NAMALWA (cell line): ENCODE results near the gene ANO8.
A peak's percentile ranks its signal among the peaks of the same experiment; 100 is the strongest.
"Not testable (repeated sequence)": the region's sequence is repeated elsewhere in the genome, so short reads cannot be mapped to it uniquely, and the experiment has no call there.

ENCODE experiments used
- DNase-seq: peaks from one replicate; pipeline ENCODE4 v3.0.0-alpha.2; 2015; ENCODE audit warnings: low spot score

ANO8 gene

GRCh38 chr19:17309965-17310461 is 24.6 kb downstream of the ANO8 start:
- DNase-seq, result peak; percentile 48

DNA sequence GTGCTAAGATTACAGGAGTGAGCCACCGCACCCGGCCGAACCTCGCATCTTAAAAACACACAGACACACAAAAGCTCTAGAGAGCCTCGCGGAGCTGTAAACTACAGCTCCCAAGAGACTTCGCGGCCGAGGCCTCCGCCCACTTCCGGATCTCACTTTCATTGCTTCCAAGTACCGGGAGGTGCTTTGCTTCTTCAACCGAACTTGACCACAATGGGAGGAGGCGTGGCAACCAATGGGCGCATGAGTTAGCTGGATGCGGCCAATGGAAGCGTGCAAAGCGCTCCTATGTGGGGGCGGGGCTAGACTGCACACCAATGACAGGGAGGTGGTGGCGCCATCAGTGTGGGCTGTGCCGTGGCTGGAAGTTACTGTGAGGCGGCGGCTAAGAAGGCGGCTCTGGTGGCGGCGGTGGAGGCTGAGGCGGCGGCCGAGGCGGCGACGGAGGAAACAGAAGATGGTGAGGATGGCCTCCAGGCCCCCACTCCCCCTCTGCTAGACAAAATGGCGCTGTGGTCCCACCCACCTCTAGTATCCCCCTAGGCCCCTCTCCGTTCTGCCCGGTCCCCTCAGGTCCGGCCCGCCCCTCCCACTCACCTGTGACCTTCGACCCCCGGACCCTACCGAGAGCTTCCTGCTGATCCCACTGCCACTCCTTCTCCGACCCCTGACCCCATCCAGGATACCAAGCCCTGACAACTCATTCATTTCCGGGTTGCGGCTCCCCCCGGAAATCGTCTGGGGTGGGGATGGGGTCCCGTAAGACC is 25.3 kb downstream of the ANO8 start, which contains the start of gene DDA1:
Gene DDA1, plus strand, starts transcription at position 366 of the 767 bp plus-strand sequence. Its CDS starts 92 bp downstream, at position 458.
- peak; percentile 100 for DNase-seq

DNA sequence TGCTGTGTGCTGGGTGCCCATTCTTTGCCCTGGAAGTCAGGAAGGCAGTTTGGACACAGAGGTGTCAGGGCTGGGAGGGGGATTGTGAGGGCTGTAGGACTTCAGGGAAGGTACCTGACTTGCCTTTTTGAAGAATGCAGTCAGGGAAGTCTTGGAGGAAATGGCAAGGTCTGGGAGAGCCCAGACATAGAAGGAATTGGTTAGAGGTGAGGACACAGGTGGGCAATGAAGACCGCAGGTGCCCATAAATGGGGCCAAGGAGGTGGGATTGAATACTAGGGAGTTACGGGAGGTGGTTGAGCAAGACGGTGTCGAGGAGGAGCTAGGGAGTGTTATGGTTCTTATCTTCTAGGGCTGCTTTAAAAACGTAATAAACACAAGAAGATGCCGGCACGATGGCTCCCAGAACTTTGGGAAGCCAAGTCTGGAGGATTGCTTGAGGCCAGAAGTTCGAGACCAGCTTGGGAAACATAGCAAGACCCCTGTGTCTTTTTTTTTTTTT is 26.7 kb downstream of the ANO8 start:
- no peak for DNase-seq

DNA sequence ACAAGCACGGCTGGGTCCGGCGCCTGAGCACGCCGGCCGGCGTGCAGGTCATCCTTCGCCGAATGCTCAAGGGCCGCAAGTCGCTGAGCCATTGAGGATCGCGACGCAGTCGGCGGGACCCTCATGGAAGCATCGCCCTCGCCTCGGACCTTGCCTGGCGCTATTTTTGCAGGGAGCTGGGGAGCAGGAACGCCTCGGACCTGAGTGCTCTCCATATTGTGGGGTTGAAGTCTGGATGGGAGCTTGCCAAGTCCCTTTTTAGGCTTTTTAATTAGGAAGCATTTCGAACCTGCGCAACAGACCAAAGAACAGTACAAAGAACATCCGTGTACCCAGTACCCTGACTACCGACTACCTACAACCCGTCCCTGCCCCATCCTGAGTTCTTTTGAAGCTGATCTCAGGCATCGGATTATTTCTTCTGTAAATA is 28.4 kb downstream of the ANO8 start:
- DNase-seq, result no peak

DNA sequence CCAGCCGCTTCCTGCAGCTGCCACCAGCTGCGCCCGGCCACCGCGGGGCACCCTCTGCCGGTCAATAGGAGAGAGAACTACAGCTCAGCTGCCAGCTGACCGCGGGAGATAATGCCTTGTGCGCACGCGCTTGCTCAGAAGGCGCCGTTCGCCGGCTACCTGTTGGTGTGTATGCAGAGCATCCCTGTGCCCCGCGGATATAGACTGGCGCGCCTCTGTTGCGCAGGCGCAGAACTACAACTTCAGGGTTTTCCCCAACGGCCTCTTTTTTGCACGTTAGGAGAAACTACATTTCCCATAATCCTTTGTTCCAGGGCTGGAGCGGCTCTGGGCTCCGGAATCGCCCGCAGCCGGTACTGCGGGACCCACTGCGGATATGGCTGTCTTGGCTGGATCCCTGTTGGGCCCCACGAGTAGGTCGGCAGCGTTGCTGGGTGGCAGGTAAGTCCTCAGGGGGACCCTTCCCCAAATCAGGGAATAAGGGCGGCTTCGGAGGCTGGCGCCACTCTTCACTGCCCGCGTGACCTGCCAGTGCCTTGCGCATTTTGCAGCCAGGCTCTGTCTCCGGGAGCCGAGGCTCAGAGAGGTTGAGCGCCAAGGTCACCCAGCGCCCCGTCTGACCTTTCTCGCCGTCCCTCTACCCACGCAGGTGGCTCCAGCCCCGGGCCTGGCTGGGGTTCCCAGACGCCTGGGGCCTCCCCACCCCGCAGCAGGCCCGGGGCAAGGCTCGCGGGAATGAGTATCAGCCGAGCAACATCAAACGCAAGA is 29.0 kb downstream of the ANO8 start, which contains the start of gene MRPL34:
Gene MRPL34, plus strand, starts transcription at position 356 of the 768 bp plus-strand sequence. Its CDS starts 21 bp downstream, at position 377.
- peak; percentile 100 for DNase-seq

- no peak for DNase-seq
Measured at GRCh38 chr19:17305216-17305516, 29.5 kb downstream of the ANO8 start.

- no peak for DNase-seq
Measured at GRCh38 chr19:17304386-17305215, 30.1 kb downstream of the ANO8 start.

- no peak for DNase-seq
Measured at GRCh38 chr19:17303940-17304267, 30.8 kb downstream of the ANO8 start.

DNA sequence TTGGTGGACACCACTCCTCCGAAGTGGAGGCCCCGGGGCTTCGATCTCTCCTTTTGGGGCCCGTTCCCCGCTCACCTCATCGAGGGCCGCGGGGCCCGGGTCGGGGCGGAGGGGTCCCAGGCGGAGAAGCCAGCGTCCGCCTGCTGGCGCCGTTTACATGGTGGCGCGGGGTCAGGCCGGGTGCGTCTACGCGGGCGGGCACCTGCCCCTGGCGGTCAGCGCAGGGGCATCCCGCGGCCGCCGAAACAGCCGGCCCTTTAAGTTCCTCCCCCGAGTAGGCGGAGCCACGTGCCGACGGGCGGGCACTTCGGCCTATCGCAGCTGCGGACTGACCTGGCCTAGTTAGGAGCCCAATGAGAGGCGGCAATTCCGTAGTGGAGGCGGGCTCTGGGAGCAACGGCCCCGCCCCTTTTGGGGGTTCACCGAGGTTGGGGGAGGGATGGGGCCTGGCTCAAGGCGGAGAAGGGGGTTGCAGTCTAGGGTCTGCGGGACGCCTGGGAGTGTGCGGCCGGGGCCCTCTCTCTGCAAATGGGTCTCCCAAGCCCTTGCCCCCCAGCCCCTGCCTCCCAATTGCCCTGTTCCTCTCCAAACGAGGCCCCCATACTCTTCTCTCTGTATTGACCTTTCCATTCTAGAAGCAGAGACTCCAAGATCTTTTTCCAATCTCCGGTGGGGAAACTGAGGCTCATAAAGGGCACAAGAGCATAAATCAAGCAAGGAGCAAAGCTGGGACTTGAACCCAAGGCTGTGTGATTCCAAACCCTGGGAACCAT is 31.3 kb downstream of the ANO8 start, which contains the start of gene ABHD8:
Gene ABHD8, minus strand, starts transcription at position 259 of the 773 bp plus-strand sequence. CDS start 1,809 bp downstream, outside the sequence.
- DNase-seq, result peak; percentile 93

- DNase-seq, result no peak
Measured at GRCh38 chr19:17302391-17303166, 32.1 kb downstream of the ANO8 start.

DNA sequence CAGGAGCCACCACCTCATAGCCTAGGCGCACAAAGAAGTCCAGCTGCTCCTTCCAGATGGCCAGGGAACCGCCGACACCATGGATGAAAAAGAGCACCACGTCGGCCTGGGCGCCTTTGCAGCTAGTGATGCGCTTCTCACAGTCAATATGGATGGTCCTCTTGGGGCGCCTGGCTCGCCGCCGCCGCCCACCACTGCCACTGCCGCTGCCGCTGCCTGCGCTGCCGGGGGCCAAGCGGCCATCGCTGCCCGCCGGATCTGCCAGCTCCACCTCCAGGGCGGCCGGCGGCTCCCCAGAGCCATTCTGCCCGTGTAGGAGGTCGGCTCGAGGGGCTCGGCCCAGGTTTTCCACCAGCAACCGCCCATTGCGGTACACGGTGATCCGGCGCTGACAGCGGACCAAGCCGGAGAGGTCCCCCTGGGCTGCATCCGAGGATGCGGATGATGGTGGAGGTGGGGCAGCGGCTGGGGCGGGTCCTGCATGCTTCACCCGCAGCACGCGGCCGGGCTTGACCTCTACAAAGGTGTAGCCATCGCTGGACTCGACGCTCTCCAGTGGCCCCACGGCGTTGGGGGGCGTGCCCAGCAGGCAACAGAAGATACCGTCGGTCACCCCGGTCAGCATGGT is 33.5 kb downstream of the ANO8 start:
- no peak for DNase-seq

DNA sequence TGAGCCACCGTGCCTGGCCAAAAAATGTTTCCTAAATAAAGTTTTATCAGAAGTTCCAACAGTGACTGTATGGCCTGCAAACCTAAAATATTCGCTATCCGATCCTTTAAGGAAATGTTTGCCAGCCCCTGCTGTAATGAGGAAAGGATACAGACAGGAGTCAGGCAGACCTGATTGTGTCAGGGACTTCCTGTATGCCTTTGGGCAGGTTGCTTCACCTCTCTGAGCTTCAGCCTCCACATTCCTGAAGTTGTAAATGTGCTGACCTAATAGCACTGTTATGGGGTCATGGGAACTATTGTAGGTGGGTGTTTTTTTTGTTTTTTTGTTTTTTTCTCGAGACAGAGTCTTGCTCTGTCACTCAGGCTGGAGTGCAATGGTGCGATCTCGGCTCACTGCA is 37.7 kb downstream of the ANO8 start:
- DNase-seq, result no peak

GRCh38 chr19:17296273-17296672 is 38.4 kb downstream of the ANO8 start:
- no peak for DNase-seq

- not testable (repeated sequence) for DNase-seq
Measured at GRCh38 chr19:17295551-17295950, 39.1 kb downstream of the ANO8 start.

DNA sequence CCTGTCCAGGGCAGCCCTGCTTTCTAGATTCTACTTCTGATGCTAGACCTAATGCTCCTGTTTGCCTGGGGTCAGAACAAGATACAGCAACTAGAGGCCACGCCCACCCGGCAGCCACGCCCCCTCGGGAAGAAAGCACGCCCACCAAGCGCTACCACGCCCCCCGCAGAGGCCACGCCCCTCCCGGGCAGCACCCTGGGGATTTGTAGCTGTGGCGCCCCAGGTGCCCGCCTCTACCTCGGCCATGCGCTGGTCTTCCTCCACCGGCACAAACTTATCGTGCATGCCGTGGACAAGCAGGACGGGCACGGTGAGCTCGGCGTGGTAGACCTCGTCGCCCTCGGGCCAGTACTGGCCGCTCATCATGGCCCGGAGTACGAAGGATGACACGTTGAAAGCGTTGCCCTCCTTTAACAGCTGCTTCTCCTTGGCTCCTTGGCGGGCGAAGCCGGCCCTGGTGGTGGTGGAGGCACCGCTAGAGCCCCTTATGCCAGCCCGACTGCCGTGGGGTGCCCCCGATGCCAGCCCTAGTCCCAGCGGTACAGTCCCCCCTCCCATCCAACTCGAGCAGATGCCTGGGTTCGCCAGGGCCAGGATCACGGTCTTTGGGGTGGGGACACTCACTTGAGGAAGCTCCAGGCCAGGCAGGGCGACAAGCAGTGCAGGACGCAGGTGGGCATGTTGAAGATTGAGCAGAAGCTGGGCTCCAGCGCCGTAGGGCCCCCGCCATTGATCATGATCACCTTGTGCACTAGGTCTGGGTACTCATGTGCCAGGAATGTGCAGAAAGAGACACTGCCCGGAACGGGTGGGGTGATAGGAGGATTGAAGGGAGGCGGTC is 40.4 kb downstream of the ANO8 start:
- peak; percentile 80 for DNase-seq

DNA sequence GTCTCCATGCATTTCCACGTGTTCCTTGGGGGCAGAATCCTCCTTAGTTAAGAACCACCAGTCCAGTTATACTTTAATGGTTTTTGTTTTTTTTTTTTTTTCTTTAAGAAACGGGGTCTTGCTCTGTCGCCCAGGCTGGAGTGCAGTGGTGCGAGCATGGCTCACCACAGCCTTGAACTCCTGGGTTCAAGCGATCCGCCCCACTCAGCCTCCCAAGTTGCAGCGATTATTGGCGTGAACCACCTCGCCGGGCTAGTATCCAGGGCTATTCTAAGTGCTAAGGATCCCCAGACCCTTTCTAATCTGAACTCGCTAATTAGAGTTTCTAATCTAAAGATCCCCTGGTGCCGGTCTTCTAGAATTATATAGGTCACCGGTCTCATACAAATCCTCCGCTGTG is 41.0 kb downstream of the ANO8 start:
- DNase-seq, result no peak

GRCh38 chr19:17292301-17293074 is 42.2 kb downstream of the ANO8 start:
- DNase-seq, result peak; percentile 95

DNA sequence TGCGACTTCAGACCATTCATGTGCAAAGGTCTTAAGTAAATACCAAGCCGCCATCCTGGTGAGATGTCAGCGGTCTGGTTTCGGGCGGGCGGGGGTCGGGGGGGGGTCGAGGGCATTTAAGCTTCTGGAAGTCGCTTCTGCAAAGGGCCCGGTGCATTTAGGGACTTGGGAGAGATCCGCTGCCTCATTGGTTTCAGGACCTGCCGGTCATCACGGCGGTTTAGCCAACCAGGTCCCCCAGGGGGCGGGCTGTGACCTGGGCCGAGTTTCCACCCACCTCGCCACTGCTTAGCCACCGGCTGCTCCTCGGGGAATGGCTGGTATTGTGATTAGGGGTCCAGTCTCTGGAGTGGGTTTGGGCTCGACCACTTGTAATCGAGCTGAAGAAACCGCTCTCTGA is 45.2 kb downstream of the ANO8 start:
- peak; percentile 78 for DNase-seq
